Effector CD8-positive, alpha-beta T cell (primary cell): ENCODE results near the gene AGAP3.
A peak's percentile ranks its signal among the peaks of the same experiment; 100 is the strongest.

Experiments
- DNase-seq: peaks from one replicate; lab custom pipeline; 2025; lab: John Stamatoyannopoulos, UW

AGAP3 gene

DNA sequence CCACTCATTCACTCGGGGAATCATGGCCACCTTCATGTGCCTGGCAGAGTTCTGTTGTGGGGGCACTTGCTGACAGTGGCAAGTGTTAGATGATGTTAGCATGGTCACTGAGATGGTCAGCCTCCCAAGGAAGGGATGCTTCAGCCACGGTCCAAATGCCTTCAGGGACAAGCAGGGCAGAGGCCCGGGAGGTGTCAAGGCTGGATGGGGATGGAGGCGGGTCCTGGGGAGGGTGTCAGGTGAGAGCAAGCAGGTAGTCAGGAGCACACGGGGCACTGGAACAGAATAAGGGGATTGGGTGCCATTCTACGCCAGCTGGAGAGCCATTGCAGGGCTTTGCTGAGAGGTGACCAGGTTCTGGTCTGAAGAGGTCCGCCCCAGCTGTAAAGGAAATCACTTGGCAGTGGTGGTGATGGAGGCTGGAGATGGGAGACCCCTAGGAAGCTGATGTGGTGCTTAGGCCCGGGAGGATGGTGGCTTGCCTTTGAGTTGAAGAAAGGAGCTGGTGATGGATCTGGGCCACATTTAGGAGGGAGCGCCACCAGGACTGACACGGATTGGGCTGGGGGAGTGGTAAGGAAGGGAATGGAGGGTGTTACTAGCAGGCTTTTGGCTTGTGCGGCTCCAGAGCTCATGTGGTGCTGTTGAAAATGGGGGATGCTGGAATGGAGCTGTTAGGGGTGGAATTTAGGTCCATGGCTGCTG is 24.1 kb downstream of the AGAP3 start:
- DNase-seq: no peak

DNA sequence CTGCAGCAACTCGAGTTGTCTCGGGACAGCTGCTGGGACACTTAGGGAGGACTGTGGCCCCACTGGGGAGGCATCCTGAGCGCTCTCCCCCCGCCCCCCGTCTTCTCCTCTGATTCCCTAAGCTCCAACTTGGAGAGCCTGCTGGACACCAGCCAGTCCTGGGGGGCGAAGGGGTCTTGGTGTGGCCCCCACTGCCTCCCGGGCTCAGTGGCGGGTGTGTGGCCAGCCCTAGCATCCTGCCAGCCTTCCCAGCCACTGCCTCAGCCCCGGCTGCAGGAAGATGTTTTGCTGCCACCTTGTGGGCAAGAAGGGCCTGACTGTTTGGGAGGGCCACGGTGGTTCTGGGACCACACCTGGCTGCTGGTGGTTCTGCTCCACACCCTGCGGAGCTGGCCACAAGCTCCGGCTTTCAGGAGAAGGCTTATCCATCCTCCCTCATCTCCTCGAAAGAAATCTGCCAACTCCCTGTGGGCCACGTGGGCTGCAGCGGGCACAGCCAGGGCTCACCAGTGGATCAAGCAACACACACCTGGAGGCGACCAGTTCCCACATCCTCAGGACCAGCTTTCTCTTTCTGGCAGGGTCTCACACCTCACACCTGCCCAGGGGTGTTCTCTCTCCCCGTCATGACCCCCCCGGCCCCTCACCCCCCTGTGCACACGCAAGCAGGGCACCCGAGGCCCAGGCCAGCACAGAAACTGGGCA is 24.8 kb downstream of the AGAP3 start:
- peak; percentile 55 for DNase-seq

DNA sequence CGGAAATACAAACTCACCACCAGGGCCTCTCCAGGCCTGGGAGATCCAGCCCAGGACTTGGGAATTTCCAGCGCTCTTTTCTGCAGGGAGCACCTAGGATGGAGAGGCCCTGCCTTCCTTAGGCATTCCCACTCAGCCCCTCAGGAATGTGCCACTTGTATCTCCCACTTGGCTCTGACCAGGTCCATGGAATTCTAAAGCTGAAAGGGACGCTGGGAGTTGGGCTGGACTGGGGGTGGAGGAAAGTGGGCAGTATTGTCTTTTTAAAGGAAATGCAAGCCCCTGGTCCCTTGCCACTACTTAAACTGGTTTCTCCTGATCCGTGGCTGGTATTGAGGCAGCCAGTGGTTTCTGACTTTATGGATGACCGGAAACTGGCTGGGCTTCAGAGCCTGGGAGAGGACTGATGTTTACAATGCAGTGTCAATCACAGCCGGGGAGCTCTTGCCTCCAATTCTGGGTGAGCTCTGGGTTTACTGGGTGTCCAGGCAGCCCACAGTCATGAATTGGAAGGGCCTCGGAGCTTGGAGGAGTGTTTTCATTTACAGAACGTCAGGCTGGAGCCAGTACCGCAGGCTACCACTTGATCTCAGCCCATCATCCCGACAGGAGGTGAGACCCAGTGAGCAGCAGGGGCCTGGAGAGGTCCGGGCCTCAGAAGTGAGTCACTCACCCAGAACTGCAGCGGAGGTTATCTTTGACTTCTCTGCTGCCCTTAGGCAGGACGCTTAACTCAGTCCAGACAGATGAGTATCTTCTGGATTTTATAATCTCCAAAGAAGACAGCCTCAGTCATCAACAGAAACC is 27.3 kb downstream of the AGAP3 start:
- DNase-seq: no peak

DNA sequence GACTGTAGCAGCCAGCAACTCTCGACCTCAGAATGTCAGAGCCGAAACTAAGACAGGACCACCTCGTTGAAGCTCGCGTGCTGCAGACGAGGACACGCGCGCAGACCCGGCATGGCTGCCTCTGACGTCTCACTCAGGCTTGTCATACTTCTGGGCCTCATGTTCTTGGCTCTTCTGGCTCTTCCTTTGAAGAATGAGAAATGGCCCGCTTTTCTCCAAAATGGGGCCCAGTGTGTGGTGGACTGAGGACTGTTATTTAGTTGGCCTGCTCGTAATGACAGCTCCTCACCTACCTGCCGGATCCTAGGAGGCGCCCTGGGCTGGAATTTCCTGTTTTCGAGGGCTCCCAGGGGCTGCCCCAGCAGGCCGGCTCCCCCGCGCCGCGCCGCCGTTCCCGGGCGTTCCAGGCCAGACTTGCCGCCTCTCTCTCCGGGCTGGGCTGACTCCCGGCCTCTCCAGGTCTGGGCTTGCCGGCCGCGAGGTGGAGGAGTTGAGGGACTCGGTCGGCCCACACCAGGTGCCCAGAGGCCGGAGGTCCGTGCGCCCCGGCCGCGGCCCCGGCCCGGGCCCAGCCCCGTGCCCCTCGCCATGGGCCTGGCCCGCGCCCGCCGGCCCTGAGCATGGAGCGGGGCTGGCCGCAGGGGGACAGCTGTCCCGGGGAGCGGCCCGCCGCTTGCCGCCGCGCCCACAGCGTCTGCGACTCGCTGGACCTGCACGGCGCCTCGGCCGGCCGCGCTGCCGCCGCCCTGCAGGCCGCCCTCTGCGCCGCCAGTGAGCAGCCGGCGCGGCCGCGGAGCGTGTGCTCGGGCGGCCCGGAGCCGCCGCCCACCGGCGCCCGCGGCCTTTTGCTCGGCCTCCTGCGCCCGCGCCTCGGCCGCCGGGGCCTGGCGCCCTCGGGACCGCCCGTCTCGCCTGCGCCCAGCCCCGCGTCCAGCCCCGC is 28.1 kb downstream of the AGAP3 start:
- DNase-seq: no peak

DNA sequence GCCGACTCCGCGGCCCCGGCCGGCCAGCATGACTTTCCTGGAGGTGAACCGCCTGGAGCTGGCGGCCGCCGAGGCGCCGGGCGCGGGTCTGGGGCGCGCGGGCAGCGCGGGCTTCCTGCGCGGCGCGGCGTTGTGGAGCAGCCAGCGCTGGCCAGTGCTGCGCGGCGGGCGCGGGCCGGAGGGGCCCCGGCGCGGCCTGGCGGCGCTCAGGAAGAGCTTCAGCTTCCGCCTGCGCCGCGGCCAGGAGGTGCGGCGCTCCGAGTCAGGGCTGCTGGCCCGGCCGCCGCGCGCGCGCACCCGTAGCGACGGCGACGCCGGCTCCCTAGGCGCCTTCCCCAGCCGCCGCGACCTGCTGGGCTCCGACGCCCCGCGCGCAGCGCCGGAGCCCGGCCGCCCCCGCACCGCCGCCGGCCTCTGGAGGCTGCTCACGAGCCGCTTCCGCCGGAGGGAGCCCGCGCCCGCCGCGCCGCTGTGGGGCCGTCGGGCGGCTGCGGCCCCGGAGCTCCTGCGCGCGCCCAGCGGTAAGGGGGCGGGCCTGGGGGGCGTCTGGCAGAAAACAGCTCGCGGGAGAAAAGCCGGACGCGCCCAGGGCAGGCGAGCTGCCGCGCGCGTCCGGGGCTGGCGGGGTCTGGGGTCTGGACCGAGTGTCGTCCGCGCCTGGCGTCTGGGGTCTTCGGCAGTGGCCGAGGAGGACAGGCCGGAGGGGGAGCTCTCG is 29.0 kb downstream of the AGAP3 start:
- DNase-seq: no peak

DNA sequence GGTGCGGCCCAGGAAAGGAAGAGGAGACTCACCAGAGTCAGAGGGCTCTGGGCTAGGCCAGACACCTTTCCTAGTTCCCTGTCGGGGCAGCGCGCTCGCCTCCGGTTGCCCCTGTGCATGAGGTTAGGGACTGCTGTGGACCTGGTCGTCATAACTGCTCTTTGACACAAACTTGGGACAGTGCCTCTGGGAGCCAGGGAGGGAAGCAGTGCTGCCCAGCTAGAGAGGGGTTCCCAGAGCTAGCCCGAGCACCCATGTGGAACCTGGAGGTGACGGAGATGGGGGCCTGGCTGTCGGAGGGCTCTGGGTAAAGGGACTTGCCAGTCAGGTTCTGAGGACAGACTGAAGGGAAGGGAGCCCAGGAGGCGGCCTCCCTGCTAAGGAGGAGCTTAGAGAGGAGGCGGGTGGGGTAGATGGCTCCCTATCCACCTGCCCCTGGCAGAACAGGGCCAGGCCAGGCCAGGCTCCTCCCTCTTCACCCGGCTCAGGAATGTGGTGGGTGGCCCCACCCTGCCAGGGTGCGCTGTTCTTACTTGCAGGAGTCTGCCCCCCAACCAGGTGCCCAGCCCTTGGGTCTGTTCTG is 29.7 kb downstream of the AGAP3 start:
- no peak for DNase-seq

DNA sequence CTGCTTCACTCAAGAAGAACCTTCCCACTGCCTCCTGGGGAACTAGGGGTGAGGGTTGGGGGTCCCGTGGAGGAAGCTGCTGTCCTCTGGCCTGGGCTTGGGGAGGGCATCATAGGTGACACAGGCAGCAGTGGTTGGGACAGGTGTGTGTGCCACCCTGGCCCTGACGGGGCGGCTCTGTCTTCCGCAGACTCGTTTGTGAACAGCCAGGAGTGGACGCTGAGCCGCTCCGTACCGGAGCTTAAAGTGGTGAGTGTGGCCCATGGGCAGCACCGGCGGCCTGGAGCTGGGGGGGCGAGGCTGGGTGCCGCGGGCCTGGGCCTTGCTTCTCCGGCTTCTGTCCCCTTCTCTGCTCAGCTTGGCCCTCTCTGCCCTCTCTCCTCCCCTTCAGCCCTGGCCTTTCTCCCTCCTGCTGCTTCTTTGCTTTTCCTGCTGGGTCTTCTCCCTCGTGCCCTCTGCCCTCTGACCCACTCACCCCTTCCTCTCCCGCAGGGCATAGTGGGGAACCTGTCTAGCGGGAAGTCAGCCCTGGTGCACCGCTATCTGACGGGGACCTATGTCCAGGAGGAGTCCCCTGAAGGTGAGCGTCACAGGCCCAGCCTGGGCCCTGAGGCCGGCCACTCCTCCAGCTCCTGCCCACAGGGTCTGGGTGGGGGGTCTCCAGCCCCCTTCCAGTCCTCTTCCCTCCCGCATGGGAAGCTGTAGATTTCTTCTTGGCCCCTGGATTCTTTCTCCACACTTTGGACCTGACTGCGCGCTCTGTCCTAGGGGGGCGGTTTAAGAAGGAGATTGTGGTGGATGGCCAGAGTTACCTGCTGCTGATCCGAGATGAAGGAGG is 30.5 kb downstream of the AGAP3 start:
- no peak for DNase-seq

DNA sequence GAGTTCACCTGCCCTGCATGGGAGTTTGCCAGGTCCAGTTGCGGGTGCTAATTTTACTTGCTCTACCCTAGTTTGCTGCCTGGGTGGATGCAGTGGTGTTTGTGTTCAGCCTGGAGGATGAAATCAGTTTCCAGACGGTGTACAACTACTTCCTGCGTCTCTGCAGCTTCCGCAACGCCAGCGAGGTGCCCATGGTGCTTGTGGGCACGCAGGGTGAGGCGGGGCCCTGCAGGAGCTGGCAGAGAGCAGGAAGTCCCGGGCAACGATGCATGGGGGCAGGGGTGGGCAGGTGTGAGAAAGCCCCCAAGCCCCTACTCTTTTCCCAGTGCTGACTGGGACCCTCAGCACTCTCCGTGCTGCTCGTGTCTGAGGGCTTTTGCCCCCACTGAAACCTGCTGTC is 31.3 kb downstream of the AGAP3 start:
- no peak for DNase-seq

DNA sequence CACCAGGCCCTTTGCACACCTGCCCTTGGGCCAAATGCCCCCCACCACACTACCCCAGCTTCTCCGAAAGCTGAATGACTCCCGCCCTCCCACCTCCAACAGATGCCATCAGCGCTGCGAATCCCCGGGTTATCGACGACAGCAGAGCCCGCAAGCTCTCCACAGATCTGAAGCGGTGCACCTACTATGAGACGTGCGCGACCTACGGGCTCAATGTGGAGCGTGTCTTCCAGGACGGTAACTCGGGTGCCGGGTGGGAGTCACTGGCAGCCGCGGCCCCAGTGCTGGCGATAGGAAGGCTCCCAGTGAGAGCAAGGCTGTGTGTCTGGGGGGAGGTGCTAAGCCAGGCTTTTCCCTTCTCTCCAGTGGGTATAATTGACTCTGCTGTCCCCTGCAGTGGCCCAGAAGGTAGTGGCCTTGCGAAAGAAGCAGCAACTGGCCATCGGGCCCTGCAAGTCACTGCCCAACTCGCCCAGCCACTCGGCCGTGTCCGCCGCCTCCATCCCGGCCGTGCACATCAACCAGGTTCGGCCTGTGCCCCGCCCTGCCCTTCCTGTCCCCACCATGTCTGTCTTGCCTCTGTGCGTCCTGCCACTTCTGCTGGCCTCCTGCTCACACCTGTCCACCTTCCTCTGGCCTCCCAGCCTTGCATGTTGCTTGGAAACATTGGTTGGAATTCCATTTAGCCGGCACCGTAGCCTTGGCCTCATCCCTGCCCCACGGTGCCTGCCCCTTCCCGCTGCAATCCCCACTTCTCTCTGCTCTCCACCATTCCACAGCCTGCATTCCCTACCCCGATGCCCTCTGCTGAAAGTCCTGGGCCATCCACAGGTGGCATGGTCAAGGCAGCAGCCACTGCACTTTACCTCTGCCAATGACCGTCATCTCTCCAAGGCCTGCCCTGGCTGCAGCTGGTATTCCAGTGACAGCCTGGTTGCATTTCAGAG is 32.1 kb downstream of the AGAP3 start:
- no peak for DNase-seq

DNA sequence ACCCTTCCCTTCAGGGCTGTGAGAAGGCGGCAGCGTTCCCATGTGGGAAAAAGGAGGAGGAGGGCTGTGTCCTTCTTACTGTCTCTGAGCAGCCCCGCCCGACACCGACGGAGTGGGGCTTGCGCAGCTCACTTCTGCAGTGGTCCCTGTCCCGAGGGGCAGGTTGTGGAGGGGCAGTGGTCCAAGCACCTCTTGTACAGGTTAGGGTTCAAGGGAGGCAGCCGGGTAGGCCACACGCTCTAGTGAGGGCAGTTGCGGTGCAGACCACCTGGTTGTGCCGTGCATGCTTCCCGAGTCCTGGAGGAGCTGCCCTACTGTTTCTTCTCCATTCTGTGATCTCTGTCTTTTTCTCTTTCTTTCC is 32.8 kb downstream of the AGAP3 start:
- no peak for DNase-seq

DNA sequence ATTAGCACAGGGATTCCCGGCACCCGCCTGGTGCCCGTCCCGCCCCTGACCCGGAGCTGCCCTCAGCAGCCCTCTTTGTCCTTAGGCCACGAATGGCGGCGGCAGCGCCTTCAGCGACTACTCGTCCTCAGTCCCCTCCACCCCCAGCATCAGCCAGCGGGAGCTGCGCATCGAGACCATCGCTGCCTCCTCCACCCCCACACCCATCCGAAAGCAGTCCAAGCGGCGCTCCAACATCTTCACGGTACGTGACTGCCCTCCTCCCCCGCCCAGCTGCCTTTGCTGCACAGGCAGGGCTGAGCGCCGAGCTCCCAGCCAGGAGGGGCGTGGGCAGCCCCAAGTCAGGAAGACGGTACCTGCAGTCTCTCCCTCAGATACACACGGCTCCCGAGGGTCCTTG is 33.6 kb downstream of the AGAP3 start:
- no peak for DNase-seq

DNA sequence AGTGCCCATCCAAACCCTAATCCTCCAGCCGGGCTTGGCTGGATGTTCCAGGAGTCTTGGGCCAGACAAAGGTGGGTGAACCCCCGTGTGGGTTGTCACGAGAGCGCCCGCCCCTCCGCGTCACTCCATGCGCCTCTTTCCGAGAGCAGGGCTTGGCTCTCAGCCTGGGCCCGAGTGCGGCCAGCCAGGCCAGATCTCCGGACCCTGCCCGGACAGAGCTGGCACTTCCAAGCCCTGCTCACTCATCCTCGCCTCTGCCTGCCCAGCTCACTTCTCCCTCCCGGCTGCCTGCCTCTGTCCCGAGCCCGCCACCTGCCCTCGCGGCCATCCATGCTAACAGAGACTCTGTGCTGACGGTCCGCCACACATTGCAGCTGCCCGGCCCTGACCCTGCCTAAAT is 34.6 kb downstream of the AGAP3 start:
- no peak for DNase-seq

DNA sequence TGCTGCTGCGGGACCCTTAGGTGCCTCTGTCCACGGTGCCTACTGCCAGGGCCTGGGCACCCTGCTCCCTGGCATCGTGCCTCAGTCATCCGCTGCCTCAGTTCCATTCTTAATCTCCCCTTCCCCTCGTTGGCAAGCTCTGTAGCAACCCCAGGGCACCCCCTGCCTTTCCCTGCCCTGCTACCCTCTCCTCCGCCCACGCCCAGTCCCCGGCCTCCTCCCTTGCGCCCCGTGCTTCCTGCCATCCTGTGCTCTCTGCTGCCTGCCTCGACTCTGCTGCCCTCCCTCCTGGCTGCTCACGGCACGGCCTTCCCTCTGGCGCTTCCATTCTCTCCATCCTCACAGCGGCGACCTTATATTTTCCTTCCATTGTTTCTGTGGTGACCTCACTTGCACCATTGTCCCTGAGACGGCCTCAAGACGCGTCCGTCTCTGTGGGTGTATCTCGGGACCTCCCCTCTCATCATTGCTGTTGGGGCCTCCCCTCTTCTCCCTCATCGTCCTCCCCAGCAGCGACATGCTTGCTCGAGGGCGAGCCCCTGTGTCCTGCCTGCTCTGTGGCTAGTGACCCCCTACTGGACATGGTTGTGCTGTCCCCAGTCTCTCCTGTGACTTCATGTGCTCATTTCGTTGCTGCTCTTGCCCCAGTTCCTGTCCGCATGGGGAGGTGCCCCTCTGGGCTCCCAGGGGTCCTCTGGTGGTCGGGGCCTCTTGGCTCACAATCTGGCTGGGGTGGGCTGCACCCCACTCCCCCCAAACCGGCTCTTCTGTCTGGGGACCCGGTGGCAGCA is 35.3 kb downstream of the AGAP3 start:
- DNase-seq: no peak

DNA sequence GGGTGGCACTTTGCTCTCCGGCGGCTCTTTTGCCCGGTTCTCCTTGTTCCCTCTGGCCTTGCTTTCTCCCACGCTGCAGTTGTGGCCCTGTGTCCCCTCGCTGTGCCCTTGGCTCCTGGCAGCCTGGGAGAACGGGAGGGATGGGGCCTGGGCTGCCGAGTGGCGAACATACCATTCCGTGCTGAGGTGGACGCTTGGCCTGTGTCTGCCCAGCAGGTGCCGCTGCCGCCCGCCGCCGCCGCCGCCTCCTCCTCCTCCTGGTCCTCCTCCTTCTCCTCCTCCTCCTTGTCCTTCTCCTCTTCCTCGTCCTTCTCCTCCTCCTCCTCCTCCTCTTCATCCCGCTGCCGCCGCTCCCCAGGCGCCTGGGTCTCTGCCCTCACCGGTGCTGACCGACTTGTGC is 36.0 kb downstream of the AGAP3 start:
- DNase-seq: no peak

DNA sequence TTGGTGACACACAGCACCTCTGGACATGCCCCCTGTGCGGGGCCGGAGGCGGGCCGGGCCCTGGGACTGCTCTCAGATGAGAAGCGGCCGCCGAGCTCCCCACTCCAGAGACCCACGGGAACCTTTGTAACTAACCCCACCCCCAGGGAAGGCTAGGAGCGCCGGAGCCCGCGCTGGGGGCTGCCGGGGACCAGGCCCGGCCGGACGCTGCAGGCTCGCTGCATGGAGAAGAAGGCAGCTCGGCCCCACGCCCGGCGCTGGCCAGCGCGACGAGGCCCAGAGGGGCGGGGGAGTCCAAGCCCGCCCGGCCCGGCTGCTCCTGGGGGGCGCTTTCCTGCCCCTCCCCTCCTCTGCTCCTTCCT is 36.5 kb downstream of the AGAP3 start:
- DNase-seq: no peak

DNA sequence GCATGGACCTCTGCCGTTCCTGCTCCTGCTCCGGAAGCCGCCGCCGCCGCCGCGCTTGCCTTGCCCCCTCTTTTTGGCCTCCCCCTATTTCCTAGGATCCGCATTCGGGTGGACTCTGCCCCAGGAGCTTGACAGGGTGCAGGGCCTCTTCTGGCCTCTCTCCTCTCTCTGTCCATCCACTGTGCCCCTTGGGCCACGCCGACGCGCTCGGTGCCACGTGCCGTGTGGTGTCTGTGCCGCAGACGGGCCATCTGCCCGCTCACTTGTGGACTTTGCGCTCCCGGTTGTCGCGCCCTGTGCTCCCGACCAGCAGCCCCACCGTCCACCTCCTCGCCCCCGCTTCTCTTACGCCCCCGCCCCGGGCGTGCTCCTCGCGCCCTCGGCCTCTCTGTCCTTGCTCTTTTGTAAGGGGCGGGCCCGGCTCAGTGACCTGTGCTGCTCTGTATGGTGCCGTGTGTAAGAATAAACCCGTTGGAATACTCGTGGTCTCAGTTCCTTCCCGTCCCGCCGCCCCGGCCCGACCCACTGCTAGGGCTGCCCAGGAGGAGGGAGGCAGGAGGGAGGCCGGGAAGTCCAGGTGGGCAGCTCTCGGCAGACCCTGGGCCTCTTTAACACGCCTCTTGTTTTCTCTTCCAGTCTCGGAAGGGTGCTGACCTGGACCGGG is 37.0 kb downstream of the AGAP3 start:
- no peak for DNase-seq

DNA sequence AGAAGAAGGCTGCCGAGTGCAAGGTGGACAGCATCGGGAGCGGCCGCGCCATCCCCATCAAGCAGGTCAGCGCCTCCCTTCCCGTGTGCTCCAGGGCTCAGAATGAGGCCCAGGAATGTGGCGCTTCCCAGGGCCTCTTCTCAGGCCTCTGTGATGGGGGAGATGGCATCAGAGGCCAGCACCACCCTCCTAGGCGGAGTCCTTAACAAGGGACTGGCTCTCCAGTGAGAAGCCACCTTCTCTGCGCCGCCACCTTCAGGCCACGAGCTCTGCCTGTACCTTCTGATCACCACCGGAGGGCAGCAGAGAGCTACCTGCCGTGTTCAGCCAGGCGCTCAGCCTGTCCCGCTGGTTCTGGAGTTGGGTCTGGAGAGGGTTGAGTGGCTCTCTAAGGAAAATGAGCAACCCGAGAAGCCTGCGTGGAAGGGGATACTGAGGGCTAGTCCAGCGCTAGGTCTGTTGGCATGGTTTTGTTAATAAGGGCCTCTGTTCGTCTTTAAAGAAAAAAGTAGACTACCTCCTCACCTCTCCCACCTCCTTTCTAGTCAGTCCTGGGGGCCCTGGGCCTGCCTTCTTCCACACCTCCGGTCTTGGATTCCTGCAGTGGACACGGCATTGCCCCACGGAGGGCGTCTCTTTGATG is 37.7 kb downstream of the AGAP3 start:
- DNase-seq: peak; percentile 70
